Activated T-cell treated with anti-CD3 and anti-CD28 coated beads, Interleukin-2, amount 50 U/mL, for 4 hours (primary cell): ENCODE measurements around the gene SIN3A. TPM values are rescaled to one million over a fixed set of nuclear protein-coding genes. Genes with fewer than 3 reads are reported as not detected.
"Not testable (repeated sequence)": the region's sequence is repeated elsewhere in the genome, so short reads cannot be mapped to it uniquely, and the experiment has no call there.

ENCODE experiments used
- ATAC-seq, 2 donors: fragments of 200-7000 bp; cut with Tn5 transposase; one replicate each; pipeline ENCODE4 v1.10.0; 2021
- DNase-seq: peaks from one replicate; pipeline ENCODE4 v3.0.0-alpha.2; 2020
- H3K27me3 Mint-ChIP-seq: one replicate; pipeline ENCODE4 v1.8.0; 2021; ENCODE audit warnings: low read depth, mixed read lengths
- H3K36me3 Mint-ChIP-seq: one replicate; pipeline ENCODE4 v1.8.0; 2022; ENCODE audit warnings: mixed read lengths; ENCODE audit not compliant: insufficient read depth
- H3K4me1 Mint-ChIP-seq: one replicate; pipeline ENCODE4 v1.8.0; 2021; ENCODE audit warnings: low read depth, mixed read lengths
- H3K4me3 Mint-ChIP-seq: one replicate; pipeline ENCODE4 v1.8.0; 2021; ENCODE audit warnings: mild to moderate bottlenecking, moderate library complexity, mixed read lengths
- H3K9me3 Mint-ChIP-seq: one replicate; pipeline ENCODE4 v1.8.0; 2021; ENCODE audit warnings: mixed read lengths
- total RNA-seq, 3 donors: library from RNA; stranded (reverse); gene quantifications; one replicate each; pipeline ENCODE4 v1.2.1, GENCODE V29; 2021

Gene SIN3A
- total RNA-seq, 3 donors from 2014 or later: 77.8 to 79.2 (median 78.8) TPM

- ATAC-seq, DNase-seq, H3K36me3 Mint-ChIP-seq, H3K27me3 Mint-ChIP-seq, H3K9me3 Mint-ChIP-seq, H3K4me3 Mint-ChIP-seq: not testable (repeated sequence)
- H3K4me1 Mint-ChIP-seq: peaks cover 20% of the 10 kb centered on the region
Observed at GRCh38 chr15:75333654-75334419, 117.7 kb downstream of the SIN3A start.

DNA sequence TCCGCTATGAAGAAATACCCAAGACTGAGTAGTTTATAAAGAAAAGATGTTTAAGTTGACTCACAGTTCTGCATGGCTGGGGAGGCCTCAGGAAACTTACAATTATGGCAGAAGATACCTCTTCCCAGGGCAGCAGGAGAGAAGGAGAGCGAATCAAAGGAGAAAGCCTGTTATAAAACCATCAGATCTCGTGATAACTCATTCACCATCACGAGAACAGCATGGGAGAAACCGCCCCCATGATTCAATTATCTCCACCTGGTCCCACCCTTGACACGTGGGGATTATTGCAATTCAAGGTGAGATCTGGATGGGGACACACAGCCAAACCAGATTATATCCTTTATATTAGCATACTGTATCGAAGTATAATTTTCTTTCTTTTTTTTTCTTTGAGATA, 119.4 kb downstream of the SIN3A start:
- not testable (repeated sequence) for H3K36me3 Mint-ChIP-seq, H3K9me3 Mint-ChIP-seq, DNase-seq, ATAC-seq, H3K4me3 Mint-ChIP-seq, H3K27me3 Mint-ChIP-seq
- peaks cover 18% of the 10 kb centered on the region for H3K4me1 Mint-ChIP-seq

- no peaks in the 10 kb centered on the region for H3K4me1 Mint-ChIP-seq
- H3K4me3 Mint-ChIP-seq: no peak overlapping the region
- ATAC-seq (no peak), DNase-seq (no peak)
- no peaks in the 10 kb centered on the region for H3K27me3 Mint-ChIP-seq
- no peaks in the 10 kb centered on the region for H3K9me3 Mint-ChIP-seq
- no peaks in the 10 kb centered on the region for H3K36me3 Mint-ChIP-seq
Observed at GRCh38 chr15:75329571-75329970, 121.9 kb downstream of the SIN3A start.

GRCh38 chr15:75328493-75329314, 122.8 kb downstream of the SIN3A start:
- no peaks in the 10 kb centered on the region for H3K4me1 Mint-ChIP-seq
- H3K36me3 Mint-ChIP-seq: no peaks in the 10 kb centered on the region
- H3K4me3 Mint-ChIP-seq: no peak overlapping the region
- no peak for ATAC-seq
- DNase-seq: no peak
- no peaks in the 10 kb centered on the region for H3K9me3 Mint-ChIP-seq
- H3K27me3 Mint-ChIP-seq: peaks cover 3% of the 10 kb centered on the region

DNA sequence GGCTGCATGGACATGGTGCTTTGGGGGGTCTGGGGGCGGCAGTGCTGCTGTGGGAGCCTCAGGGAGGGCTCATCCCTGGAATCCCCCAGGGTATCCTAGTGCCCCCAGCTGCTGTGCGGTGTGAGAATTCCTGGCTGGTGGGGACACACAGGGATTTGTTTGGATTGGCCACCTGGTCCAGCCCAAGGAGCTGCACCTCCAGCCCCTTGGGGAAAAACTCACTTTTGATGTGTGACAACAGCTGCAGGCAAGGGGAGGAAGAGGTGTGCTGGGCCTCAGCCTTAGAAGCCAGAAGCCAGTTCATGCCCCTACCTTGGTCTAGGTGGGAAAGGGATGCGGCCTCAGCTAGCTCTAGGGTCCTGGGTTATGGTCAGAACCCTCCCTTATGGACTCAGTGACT, 124.0 kb downstream of the SIN3A start:
- Mint-ChIP-seq H3K4me1 (no peaks in the 10 kb centered on the region), H3K36me3 (no peaks in the 10 kb centered on the region), H3K9me3 (no peaks in the 10 kb centered on the region), H3K27me3 (peaks cover 3% of the 10 kb centered on the region), H3K4me3 (no peak overlapping the region)
- ATAC-seq (no peak), DNase-seq (no peak)

GRCh38 chr15:75327005-75327404, 124.5 kb downstream of the SIN3A start:
- ATAC-seq (no peak), DNase-seq (no peak)
- Mint-ChIP-seq H3K36me3 (no peaks in the 10 kb centered on the region), H3K4me3 (no peak overlapping the region), H3K27me3 (peaks cover 3% of the 10 kb centered on the region), H3K4me1 (no peaks in the 10 kb centered on the region), H3K9me3 (no peaks in the 10 kb centered on the region)

- H3K4me1 Mint-ChIP-seq: no peaks in the 10 kb centered on the region
- H3K27me3 Mint-ChIP-seq: peaks cover 3% of the 10 kb centered on the region
- DNase-seq (no peak), ATAC-seq (no peak)
- H3K36me3 Mint-ChIP-seq: no peaks in the 10 kb centered on the region
- no peak overlapping the region for H3K4me3 Mint-ChIP-seq
- H3K9me3 Mint-ChIP-seq: no peaks in the 10 kb centered on the region
Observed at GRCh38 chr15:75325922-75326321, 125.6 kb downstream of the SIN3A start.

DNA sequence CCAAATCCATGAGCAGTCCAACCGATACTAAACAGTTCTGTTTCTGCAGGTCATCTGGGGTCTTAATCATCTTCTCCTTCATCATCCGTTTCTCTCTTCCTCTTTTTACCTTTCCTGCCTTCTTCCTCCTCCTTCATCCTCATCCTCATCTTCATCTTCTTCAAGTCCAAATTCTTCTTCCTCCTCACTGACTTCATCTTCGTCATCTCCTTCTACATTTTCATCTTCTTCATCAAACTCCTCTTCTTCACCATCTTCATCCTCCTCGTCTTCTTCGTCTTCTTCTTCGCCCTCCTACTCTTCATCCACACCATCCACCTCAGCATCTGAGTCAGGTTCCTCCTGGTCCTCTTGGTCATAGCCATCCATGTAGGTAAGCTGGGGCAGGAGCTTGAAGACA, 129.8 kb downstream of the SIN3A start:
- Mint-ChIP-seq H3K4me1 (no peaks in the 10 kb centered on the region), H3K4me3 (no peak overlapping the region), H3K36me3 (no peaks in the 10 kb centered on the region), H3K27me3 (peaks cover 3% of the 10 kb centered on the region), H3K9me3 (no peaks in the 10 kb centered on the region)
- DNase-seq (no peak), ATAC-seq (no peak)

Other genes starting within 250 kb of the SIN3A start
- 10 to 100 TPM; 49.9 to 68.7 (median 62.0) TPM for gene C15orf39, start 249.8 kb downstream of the SIN3A start, total RNA-seq
- gene GOLGA6C, start 193.4 kb downstream of the SIN3A start, total RNA-seq: not detected
- gene GOLGA6D, start 168.9 kb downstream of the SIN3A start, total RNA-seq: not detected
- gene COMMD4, start 115.6 kb downstream of the SIN3A start, total RNA-seq: 10 to 100 TPM; 78.3 to 84.4 (median 79.9) TPM
- gene NEIL1, start 104.7 kb downstream of the SIN3A start, total RNA-seq: 1 to 10 TPM in 2 of 3 donors, under 1 TPM in 1; 0.79 to 2.1 (median 2.1) TPM
- 100 to 1,000 TPM; 185 to 247 (median 216) TPM for gene MAN2C1, start 83.1 kb downstream of the SIN3A start, total RNA-seq
- gene PTPN9, start 127.6 kb upstream of the SIN3A start, total RNA-seq: 10 to 100 TPM; 11.2 to 14.9 (median 14.4) TPM
- 10 to 100 TPM; 32.1 to 35.7 (median 32.8) TPM for gene SNUPN, start 174.0 kb upstream of the SIN3A start, total RNA-seq
- gene IMP3, start 188.5 kb upstream of the SIN3A start, total RNA-seq: 100 to 1,000 TPM; 133 to 156 (median 142) TPM
- gene SNX33, start 196.2 kb upstream of the SIN3A start, total RNA-seq: 1 to 10 TPM; 2.4 to 3.4 (median 2.5) TPM